Osteoblast (primary cell): Measurements from ENCODE around the gene DVL3. TPM values are rescaled to one million over a fixed set of nuclear protein-coding genes. Genes with fewer than 3 reads are reported as not detected.

Experiments
- DNase-seq: peaks from one replicate; pipeline ENCODE4 v3.0.0; 2011; ENCODE audit warnings: low spot score, mixed read lengths; ENCODE audit not compliant: insufficient read length; ENCODE audit errors: missing footprints
- H2AFZ ChIP-seq: 2 replicates; pipeline ENCODE4 v1.6.0; 2011; ENCODE audit warnings: mild to moderate bottlenecking, low read length
- H3K27ac ChIP-seq: 2 replicates; pipeline ENCODE4 v1.5.1; 2011; ENCODE audit warnings: mild to moderate bottlenecking, low read depth, low read length, moderate library complexity
- H3K27me3 ChIP-seq: 2 replicates; pipeline ENCODE4 v1.6.0; 2012; ENCODE audit warnings: mild to moderate bottlenecking, control low read depth, inconsistent platforms, low read length, moderate library complexity; ENCODE audit not compliant: insufficient read depth
- H3K36me3 ChIP-seq: 2 replicates; pipeline ENCODE4 v1.5.1; 2011; ENCODE audit warnings: mild to moderate bottlenecking, low read length, control low read depth, moderate library complexity; ENCODE audit not compliant: insufficient read depth
- H3K4me1 ChIP-seq: 2 replicates; pipeline ENCODE4 v1.5.1; 2011; ENCODE audit warnings: mild to moderate bottlenecking, low read length, control low read depth, moderate library complexity; ENCODE audit not compliant: insufficient read depth
- H3K4me2 ChIP-seq: 2 replicates; pipeline ENCODE4 v1.6.0; 2011; ENCODE audit warnings: mild to moderate bottlenecking, low read length; ENCODE audit not compliant: insufficient read depth
- H3K4me3 ChIP-seq: fragments of 200-600 bp; sonication (generic); 3 replicates; pipeline ENCODE4 v1.5.1; 2012; ENCODE audit warnings: mild to moderate bottlenecking, low read length, inconsistent platforms; ENCODE audit not compliant: insufficient read depth
- H3K79me2 ChIP-seq: 2 replicates; pipeline ENCODE4 v1.6.0; 2012; ENCODE audit warnings: mild to moderate bottlenecking, low read length, control low read depth, inconsistent platforms; ENCODE audit not compliant: insufficient read depth
- H3K9me3 ChIP-seq: 2 replicates; pipeline ENCODE4 v1.5.1; 2011; ENCODE audit warnings: low read depth, low read length, control low read depth
- H4K20me1 ChIP-seq: 2 replicates; pipeline ENCODE4 v1.6.0; 2012; ENCODE audit warnings: mild to moderate bottlenecking, low read length, control low read depth; ENCODE audit not compliant: insufficient read depth
- CTCF ChIP-seq: IDR thresholded peaks from 2 replicates; pipeline ENCODE4 v1.5.1; 2011; ENCODE audit warnings: mild to moderate bottlenecking, low read depth, low read length, moderate library complexity; ENCODE audit errors: extremely low read depth
- total RNA-seq: library from RNA; depleted of rRNA; stranded (reverse); fragments of >200 nt; gene quantifications from 2 replicates; pipeline ENCODE4 v1.2.3, GENCODE V29; 2012

DVL3 gene
- total RNA-seq, 1 donor: 60.4 TPM

GRCh38 chr3:184166671-184167070 lies 11.5 kb downstream of the DVL3 start:
- no peak overlapping the region for H2AFZ ChIP-seq
- peaks cover 82% of the 10 kb centered on the region for H3K36me3 ChIP-seq
- H4K20me1 ChIP-seq: peaks cover 37% of the 10 kb centered on the region

DNA sequence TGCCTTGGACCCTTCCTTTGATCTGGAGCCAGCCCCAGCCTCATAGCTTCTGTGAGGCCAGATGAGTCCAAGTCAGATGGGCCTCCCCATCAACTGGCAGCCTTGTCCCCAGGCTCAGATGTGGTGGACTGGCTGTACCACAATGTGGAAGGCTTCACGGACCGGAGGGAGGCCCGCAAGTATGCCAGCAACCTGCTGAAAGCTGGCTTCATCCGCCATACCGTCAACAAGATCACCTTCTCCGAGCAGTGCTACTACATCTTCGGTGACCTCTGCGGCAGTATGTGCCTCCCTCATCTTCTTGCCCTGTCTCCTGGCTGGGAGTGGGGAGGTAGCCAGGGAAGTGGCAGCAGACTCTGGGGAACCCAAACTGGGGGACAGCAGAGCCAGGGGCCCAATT lies 12.6 kb downstream of the DVL3 start:
- Histone ChIP-seq H4K20me1 (peaks cover 37% of the 10 kb centered on the region), H3K4me1 (peaks cover 44% of the 10 kb centered on the region), H3K4me2 (peak overlapping the region; percentile 59), H2AFZ (no peak overlapping the region), H3K27ac (peak overlapping the region; percentile 98), H3K79me2 (peaks cover 60% of the 10 kb centered on the region), H3K9me3 (no peaks in the 10 kb centered on the region), H3K27me3 (no peaks in the 10 kb centered on the region), H3K4me3 (no peak overlapping the region), H3K36me3 (peaks cover 78% of the 10 kb centered on the region)
- DNase-seq: no peak
- TF ChIP-seq CTCF: no peak

More at GRCh38 chr3:184166671-184167070, 11.5 kb downstream of the DVL3 start:
- Histone ChIP-seq H3K4me3 (no peak overlapping the region), H3K9me3 (no peaks in the 10 kb centered on the region), H3K79me2 (peaks cover 71% of the 10 kb centered on the region), H3K4me2 (no peak overlapping the region), H3K4me1 (peaks cover 43% of the 10 kb centered on the region), H3K27me3 (no peaks in the 10 kb centered on the region), H3K27ac (peak overlapping the region; percentile 33)
- TF ChIP-seq CTCF: no peak
- DNase-seq: no peak

GRCh38 chr3:184168363-184169120 lies 13.4 kb downstream of the DVL3 start:
- no peak for TF ChIP-seq CTCF
- Histone ChIP-seq H4K20me1 (peaks cover 39% of the 10 kb centered on the region), H3K36me3 (peaks cover 73% of the 10 kb centered on the region), H3K9me3 (no peaks in the 10 kb centered on the region), H3K27me3 (no peaks in the 10 kb centered on the region), H3K4me3 (no peak overlapping the region), H3K79me2 (peaks cover 52% of the 10 kb centered on the region), H3K27ac (peak overlapping the region; percentile 98), H3K4me1 (peaks cover 51% of the 10 kb centered on the region), H3K4me2 (peak overlapping the region; percentile 59), H2AFZ (no peak overlapping the region)
- peak; percentile 100 for DNase-seq
